GM18873 (cell line): ENCODE data around the gene SH3RF1.

ENCODE experiments used
- ATAC-seq: cut with Tn5 transposase; IDR thresholded peaks from one replicate; pipeline ENCODE4 v1.9.1; 2021; ENCODE audit warnings: mild to moderate bottlenecking, moderate library complexity, moderate number of reproducible peaks; ENCODE audit not compliant: unreplicated experiment, low FRiP score

SH3RF1 gene

GRCh38 chr4:169115144-169115896 is 155.4 kb downstream of the SH3RF1 start:
- no peak for ATAC-seq

GRCh38 chr4:169114341-169114974 is 156.3 kb downstream of the SH3RF1 start:
- ATAC-seq = no peak

- no peak for ATAC-seq
Measured at GRCh38 chr4:169110633-169111032, 160.1 kb downstream of the SH3RF1 start.

- ATAC-seq = no peak
Measured at GRCh38 chr4:169109035-169109675, 161.6 kb downstream of the SH3RF1 start.

DNA sequence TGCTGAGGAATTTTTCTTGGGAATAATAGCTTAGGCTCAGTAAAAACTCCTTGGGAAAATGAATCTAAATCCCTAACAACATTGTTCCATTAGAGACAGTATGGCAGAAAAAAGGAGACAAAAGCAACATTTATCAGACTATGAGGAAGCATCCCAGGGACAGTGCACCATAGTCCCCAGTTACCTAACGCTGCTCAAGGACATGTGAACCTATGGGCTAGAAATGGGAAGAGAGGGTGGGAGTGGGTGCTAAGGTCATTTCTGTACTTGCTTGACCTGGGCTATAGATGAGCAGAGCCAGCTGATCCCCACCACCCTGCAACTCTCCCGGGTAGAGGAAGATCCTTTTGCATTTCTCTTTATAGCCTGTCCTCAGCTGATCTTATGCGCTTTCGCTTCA is 162.5 kb downstream of the SH3RF1 start:
- no peak for ATAC-seq

- ATAC-seq = no peak
Measured at GRCh38 chr4:169107528-169107927, 163.2 kb downstream of the SH3RF1 start.

- no peak for ATAC-seq
Measured at GRCh38 chr4:169106696-169107229, 164.0 kb downstream of the SH3RF1 start.

GRCh38 chr4:169105620-169106019 is 165.1 kb downstream of the SH3RF1 start:
- ATAC-seq = no peak

DNA sequence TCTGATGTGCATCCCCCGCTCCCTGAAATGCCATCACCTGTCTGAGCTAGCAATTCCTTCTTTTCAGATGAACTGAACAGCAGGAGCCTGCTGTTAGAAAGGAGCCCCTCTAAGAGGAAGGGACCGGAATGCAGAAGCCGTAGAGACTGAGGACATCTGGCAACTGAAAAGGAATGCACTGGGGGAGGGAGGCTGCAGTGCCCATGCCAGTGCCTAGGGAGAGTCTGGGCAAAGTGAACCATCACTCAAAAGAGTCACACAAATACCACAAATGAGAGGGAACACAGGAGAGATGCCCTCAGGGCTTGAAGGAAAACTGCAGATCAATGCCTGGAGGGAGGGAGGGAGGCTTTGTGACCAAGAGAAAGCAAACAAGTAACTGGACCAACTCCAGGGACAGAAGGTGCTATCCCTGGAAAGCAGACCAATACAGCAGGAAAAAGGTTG is 166.8 kb downstream of the SH3RF1 start:
- ATAC-seq = no peak

- ATAC-seq = no peak
Measured at GRCh38 chr4:169102026-169102425, 168.7 kb downstream of the SH3RF1 start.

GRCh38 chr4:169100670-169101101 is 170.1 kb downstream of the SH3RF1 start:
- ATAC-seq = no peak

- ATAC-seq = peak; percentile 69
Measured at GRCh38 chr4:169099771-169100180, 171.0 kb downstream of the SH3RF1 start.

- no peak for ATAC-seq
Measured at GRCh38 chr4:169098969-169099690, 171.6 kb downstream of the SH3RF1 start.

DNA sequence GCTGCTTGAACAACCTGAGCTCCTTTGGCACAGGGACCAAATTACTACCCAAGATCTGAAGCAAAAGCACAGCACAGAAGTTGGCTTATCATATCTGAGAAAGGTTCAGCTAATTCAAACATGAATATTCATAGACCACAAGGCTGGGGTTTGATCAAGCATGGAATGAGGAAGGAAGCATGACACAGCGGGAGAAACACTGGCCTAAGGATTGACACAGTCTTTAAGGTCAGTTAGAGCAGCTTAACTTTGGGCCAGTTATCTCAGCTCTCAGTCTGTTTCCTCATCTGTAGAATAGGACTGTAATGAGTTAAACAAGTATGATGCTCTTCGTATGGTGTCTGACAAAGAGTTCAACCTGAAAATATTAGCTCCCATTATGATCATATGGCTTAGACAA is 172.2 kb downstream of the SH3RF1 start:
- ATAC-seq = peak; percentile 27

- peak; percentile 47 for ATAC-seq
Measured at GRCh38 chr4:169098054-169098497, 172.7 kb downstream of the SH3RF1 start.

GRCh38 chr4:169096221-169096620 is 174.5 kb downstream of the SH3RF1 start:
- ATAC-seq = no peak

DNA sequence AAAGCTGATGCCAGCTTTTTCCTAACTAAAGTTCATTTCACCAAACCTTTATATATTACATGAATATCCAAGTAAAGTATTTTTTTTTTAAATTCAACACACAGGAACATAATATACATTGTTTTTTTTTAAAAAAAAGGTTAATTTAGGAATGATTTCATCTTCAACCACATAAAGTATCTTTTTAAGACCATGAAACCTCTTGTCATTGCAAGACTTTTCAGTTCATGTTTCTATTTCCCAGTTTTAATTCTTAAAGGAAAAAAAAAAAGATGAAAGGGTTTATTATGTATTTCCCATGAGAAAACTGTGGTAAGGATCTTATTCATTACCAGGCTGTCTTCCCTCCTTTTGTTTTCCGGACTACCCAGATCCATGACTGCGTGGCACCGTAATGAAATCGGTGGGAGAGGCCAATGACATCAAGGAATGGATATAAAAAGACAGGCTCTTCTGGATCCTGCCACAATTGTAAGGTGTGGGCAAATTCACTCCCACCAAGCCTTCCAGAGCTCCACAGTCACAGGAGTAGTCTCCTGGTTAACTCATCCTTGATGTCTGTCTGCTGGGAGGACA is 176.0 kb downstream of the SH3RF1 start:
- no peak for ATAC-seq

GRCh38 chr4:169092889-169093522 is 177.8 kb downstream of the SH3RF1 start:
- ATAC-seq = no peak

GRCh38 chr4:169090484-169091215 is 180.1 kb downstream of the SH3RF1 start:
- no peak for ATAC-seq
